ENCODE measurements around the gene CDR2.

The CDR2 gene

DNA sequence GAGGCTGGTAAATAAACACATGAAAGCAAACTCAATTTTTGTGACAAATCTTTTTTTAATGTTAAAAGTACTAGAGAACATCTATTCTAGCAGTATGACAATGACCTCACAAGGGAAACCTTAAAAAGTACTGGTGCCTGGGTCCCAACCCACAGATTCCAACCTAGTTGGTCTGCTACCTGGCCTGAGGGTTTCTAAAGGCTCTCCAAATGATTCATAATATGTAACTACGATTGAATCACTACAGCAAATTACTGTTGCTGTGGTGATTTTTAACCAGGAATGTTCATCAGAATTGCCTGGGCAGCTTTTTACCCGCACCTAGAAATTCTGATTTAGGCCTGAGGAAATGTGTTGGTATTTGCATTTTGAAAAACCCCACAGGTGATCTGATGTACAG, 26.1 kb downstream of the CDR2 start:
- no peak for DNase-seq

DNA sequence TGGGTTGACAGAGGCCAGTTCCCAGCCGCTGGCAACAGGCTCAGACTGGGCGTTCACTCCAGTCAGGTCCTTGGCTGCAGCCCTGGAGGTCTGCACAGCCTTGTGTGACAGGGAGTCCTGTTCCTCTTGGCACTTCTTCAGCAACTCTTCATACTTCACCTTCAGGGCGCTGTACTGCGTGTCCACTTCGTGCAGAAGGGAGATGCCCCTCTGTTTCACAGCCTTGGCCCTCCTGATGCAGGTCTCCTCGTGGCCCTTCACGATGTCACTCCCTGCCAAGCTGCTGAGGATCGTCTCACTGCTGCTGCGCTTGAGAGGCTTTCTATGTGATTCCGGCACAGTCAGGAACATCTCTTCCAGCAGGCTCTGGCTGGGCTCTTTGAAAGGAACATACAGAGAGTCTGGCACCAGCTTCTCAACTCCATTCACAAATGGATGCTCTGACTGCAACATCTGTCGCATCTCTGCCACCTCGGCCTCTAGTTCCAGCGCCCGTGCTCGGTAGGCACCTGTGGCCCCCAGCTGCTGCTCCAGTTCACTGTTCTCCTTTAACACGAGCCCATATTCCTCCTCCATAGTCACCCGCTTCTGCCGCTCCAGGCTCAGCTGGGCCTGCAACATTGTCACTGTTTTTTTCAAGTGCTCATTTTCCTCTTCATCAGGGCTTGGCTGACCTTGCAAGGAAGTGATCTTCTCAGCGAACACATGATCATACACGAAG, 27.2 kb downstream of the CDR2 start:
- DNase-seq = no peak

DNA sequence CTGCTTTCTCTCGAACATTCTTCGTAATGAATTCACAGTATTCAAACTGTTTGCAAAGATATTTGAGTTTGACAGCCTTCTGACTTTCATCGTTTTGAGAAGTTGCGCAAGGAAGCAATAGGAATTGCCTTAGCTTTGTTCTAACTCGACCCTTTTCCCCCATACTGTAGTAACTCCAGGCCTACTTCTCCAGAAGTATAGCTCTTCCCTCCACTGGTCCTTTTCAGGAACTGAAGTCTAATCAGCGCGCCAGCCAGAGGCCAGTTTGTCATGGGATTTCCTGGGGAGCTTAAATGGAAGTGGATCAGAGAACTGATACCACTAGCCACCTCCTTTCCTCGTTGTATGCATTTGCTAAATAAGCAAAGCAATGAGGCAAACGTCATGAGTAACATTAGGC, 27.9 kb downstream of the CDR2 start:
- no peak for DNase-seq

DNA sequence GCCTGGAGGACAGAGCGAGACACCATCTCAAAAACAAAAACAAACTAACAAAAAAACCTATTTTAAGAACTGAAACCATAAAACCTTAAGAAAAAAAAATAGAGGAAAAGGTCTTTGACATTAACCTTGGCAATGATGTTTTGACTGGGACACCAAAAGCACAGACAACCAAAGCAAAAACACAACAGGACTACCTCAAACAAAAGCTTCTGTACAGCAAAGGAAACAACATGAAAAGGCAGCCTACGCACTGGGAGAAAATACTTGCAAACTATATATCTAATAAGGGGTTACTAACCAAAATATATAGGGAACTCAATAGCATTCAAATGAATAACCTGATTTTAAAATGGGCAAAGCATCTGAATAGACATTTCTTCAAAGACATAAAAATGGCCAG, 32.3 kb downstream of the CDR2 start:
- DNase-seq = no peak

DNA sequence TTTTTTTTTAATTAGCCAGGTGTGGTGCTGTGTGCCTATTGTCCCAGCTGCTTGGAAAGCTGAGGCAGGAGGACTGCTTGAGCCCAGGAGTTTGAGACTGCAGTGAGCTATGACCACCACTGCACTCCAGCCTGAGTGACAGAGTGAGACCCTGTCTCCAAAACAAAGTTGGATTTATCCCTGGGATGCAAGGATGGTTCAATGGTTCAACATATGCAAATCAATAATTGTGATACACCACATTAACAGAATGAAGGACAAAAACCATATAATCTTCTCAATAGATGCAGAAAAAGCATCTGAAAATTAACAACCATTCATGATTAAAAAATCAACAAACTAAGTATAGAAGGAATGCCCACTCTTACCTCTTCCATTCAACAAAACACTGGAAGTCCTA, 33.5 kb downstream of the CDR2 start:
- no peak for DNase-seq

DNA sequence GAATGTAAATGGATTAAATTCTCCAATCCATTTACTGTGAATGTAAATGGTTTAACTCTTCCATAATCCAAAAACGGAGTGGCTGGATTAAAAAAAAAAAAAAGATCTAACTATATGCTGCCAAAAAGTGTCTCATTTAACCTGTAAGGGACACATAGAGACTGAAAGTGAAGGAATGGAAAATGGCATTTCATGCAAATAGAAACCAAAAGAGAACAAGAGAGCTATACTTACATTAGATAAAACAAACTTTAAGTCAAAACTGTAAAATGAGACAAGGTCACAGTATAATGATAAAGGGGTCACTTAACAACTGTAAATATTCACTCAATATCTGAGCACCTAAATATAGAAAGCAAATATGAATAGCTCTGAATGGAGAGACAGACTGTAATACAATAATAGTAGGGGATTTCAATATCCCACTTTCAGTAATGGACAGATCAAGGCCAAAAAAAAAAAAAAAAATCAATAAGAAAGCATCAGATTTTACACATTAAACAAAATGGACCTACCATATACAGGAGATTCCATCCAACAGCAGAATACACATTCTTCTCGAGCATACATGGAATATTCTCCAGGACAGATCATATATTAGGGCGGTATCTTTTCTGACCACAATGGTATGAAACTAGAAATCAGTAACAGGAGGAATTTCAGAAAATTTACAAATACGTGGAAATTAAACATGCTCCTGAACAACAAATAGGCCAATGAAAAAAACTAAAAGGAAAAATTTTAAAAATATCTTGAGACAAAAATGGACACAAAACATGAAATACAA, 36.4 kb downstream of the CDR2 start:
- no peak for DNase-seq

DNA sequence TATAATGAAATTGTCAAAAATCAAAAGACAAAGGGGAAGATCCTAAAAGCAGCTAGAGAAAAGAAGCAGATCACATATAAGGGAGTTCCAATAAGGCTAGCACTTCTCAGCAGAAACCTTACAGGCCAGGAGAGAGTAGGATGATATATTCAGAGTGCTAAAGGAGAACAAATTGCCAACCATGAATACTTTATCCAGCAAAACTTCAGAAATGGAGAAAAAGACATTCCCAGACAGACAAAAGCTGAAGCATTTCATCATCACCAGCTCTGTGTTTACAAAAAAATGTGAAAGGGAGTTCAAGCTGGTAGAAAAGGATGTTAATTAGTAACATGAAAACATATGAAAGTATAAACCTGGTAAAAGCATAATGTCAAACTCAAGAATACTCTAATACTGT, 37.4 kb downstream of the CDR2 start:
- DNase-seq = no peak

DNA sequence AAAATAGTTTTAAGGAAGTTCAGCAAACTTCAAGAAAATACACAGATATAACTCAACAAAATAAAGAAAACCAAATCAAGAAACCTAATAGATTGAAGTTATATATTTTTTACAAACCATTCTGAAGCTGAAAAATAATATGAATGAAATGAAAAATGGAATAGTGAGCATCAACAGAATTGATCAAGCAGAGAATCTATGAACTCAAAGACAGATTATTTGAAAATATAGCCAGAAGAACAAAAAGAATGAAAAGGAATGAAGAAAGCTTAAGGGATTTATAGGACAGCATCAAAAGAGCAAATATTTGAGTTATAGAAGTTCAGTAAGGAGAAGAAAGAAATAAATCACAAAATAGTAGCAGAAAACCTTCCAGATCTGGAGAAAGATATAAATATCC, 37.8 kb downstream of the CDR2 start:
- no peak for DNase-seq

DNA sequence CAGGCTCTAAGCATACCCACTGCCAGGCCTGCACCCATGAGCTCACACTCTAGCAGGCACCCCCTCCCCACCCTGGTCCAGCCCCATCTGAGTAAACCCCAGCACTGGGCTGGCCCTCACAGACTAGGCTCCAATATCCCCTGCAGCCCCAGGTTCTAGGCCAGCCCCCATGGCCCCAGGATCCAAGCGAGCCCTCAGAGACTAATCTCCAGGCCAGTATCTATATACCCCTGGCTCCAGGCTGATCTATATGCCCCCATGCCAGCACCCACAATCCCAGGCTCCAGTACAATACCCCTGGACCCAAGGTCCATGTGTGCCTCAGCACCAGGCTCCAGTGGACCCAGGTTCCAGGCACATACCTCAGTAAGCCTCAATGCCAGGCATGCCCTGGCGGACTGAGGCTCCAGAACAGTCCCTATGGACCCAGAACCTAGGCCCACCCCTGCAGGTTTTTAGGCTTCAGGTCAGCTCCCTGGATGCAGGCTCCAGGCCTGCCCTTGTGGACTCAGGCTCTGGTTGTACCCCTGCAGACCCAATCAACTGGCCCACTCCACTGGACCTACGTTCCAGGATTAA, 38.7 kb downstream of the CDR2 start:
- no peak for DNase-seq

DNA sequence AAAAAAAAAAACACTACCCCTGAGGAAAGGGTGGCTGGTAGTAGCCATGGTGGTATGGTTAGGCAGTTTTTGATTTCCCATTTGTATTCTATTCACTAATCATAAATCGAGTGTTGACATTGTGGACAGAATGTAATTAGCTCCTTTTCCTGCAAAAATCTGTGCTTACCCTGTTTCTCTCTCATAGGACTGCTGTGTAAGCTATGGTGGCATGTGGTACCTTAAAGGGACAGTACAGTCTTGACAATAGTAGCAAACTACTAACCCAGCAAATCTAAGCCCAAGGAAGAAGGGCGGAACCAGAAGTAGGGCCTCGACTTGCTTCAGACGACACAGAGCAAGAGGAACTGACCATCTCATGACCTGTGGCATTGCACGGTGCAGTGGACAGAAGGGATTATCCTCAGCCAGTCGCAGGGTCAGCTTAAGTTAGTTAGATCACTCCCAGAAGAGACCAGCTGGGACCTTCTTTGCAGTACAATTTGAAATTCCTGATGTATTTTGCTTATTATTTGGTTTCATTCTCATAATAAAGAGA, 40.9 kb downstream of the CDR2 start:
- no peak for DNase-seq

DNA sequence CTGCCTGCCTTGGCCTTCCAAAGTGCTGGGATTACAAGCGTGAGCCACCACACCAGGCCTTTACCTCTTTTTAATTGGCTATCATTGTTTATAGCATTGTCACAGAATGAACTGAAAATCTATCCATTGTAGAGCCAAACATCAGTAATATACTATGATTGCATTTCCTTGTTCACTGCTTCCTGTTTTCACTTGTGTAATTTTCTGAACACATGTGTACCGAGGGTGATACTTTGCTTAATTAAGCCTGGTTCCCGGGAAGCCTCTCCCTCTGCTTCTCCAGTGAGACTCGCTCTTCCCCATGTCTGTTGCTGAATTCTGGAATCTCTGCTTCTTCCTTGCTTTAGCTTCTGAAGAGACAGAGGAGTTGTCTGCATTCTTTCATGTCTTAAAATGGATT, 44.1 kb downstream of the CDR2 start:
- no peak for DNase-seq

DNA sequence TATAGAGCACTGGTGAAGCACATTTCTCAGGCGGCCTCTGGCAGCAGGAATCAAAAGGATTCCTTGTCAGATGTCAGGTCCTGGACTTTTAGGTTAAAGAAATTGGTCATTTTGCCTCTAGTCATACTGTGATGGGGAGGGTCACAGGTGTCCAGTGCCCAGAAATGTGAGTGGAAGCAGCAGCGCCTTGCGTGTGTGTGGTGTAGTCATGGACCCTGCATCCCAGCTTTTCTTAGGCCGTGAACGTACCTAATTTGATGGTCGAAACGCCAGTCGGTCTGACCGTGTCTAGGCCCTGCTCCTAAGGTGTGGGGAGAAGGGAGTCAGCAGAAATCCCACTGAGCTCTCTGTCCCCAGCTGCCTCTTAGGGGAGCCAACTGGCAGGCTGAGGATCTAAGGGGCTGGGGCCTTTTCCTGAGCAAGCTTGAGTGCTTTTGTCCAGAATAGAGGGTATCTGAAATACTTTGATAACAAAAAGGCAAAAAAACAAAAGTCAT, 45.2 kb downstream of the CDR2 start:
- DNase-seq = no peak

DNA sequence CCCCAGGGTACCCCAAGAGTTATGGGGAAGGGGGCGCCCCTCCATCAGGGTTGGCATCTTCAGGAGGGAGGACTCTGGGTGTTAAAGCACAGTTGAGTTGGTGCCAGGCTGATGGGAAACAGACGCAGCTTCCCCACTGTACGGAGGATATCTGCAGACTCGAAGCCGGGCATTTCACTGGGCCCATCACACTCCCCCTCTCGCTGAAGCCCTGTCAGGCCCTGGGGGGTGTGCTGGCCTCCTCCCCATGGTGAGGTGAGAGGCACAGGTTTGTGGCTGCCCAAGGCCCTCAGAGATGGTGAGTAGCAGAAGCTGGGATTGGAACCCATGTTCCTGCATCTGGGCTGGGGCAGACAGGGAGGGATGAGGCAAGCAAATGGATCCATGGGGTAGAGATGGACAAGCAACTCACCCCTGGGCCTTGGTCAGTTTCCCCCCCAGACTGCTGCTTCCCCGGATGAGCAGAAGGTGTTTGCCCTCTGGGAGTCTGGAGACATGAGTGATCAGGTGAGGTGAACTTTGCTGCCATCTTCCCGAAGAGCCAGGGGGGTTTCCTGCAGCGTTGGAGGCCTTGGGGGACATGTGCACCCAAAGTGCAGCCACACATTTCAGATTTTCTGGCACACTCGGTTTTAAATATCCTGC, 46.2 kb downstream of the CDR2 start:
- DNase-seq = no peak

DNA sequence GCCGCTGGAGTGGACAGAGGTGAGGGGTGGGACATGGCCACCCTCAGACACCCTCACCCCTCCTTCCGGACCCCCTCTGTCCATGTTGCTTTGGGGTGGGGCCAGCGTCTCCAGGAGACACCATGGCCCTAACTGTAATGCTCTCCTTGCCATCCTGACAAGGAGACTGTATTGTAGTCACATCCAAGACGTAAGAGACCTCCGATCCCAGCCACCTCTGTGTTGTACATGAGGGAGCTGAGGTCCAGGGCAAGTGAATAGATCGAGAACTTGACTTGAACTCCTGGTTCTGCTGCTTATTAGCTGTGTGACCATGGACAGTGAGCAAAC, 47.0 kb downstream of the CDR2 start:
- DNase-seq = no peak

DNA sequence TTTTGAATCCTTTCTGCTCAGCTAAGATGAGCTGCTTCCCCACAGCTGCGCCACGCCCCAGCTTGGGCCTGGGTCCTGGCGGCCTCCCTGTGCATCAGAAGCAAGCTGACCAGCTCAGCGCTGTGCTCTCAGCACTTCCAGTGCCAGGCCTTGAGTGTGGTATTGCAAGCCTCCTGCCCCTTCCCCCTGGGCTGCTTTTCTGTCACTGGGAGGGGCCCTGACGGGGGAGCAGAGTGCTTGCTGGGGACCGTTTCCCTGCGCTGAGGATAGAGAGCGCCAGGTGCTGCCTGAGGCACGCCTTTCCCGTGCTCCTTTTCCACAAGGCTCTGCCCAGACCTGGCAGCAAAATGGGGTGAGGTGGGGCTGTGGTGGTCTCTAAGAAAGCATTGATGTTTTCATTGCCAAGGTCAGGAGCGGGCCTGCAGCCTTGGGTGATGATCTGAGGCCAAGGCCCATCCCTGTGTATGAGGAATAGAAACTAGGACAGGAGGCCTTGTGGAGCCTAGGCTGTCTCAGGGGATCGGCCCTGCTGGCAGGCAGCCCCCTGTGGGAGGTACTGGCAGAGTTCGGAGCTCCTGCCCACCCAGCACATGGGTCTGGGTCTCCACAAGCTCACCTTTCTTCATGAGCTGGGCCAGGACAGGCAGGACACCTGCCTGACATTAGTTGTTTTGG, 47.5 kb downstream of the CDR2 start:
- DNase-seq = no peak

DNA sequence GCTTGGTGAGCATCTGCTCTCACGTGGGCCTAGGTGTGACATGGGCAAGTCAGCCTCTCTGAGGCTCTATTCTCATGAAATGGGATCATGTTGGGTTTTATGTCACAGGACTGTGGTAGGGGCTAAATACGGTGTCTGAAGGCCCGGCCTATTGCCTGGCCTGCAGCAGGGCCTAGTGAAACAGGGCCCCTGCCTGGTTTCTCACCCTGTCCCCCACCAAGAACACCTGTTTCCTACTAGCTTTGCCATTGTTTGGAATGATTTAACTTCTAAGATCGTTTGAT, 48.1 kb downstream of the CDR2 start:
- no peak for DNase-seq

DNA sequence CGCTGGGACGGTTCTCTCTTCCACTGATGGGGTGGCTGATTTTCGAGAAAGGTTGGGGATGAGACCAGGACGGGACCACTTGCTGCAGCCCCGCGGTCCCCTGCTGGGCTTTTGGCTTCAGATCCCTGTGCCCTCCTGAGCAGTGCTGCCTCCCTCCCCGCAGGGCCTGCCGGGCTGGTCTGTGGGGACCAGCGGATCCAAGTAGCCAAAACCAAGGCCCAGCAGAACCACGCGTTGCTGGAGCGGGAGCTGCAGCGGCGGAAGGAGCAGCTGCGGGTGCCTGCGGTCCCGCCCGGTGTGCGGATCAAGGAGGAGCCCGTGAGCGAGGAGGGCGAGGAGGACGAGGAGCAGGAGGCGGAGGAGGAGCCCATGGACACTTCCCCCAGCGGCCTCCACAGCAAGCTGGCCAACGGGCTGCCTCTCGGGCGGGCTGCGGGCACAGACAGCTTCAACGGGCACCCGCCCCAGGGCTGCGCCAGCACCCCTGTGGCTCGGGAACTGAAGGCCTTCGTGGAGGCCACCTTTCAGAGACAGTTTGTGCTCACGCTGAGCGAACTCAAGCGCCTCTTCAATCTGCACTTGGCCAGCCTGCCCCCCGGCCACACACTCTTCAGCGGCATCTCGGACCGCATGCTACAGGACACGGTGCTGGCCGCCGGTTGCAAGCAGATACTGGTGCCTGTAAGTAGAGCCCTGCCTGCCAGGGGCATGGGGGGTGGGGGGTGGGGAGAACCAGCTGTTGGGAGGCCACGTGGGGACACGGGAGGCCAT, 48.6 kb downstream of the CDR2 start:
- DNase-seq = no peak

DNA sequence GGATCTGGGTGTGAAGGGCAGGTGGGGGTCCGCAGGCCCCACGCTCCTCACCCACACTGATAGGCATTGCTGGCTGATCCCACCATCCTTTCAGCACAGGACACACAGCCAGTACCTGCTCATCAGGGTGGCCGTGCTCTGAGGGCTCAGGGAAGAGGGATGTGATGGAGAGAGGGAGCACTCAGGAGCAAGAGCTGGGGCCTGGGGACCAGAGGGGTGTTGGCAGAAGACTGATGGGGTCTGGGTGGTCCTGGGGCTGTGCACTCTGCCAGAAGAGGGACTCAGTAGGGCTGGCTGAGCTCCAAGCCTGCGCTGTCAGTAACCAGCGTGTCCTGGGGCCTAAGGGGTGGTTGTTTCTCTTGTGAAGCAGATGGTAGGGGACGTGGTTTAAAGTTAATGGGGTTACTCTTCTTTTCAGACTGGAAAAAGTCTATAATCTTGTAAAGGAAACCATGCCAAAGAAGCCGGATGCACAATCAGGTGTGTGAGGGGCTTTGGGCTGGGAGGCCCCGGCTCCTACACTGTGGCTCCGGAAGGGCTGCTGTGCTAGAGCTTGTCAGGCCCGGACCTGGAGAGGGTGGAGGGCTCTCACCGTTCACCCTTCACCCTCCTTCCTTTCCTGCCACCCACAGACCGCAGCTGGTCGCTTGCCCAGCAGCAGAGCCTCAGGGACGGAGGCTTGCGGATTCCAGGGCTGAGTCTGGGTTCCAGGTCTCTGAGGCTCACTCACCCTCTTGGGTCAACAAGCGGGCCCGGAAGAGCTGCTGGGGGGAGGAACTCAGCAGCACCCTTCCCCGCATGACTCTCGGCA, 49.4 kb downstream of the CDR2 start:
- DNase-seq = no peak

DNA sequence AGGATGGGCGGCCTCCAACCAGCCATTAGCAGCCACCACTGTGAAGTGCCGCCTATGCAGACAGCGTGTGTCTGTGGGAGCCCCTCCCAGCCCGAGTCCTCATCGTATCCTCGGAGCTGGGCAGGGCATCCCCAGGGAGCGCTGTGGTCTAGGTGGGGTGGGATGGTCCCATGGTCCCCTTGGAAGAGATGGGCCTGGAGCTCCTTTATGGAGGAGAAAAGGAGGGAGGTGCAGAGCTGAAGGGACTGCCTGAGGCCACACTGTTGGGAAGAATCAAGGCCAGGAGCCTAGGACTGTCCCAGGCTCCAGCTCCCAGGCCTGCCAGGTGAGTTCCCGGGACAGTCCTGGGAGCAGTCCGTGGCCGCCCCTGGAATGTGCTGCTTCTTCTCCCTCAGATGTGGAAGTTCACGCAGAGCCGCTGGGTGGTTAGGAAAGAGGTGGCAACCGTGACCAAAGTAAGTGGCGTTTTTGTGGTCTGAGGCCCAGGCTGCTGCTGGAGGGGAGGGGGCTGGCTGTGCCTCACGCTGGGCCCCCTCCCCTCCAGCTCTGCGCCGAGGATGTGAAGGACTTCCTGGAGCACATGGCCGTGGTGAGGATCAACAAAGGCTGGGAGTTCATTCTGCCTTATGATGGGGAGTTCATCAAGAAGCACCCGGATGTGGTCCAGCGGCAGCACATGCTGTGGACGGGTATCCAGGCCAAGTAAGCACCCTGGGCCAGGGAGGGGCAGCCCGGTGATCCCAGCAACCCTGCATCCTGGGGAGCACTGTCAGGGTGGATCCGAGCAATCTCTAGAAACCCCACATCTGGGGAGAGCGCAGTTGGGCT, 50.2 kb downstream of the CDR2 start:
- DNase-seq = no peak

DNA sequence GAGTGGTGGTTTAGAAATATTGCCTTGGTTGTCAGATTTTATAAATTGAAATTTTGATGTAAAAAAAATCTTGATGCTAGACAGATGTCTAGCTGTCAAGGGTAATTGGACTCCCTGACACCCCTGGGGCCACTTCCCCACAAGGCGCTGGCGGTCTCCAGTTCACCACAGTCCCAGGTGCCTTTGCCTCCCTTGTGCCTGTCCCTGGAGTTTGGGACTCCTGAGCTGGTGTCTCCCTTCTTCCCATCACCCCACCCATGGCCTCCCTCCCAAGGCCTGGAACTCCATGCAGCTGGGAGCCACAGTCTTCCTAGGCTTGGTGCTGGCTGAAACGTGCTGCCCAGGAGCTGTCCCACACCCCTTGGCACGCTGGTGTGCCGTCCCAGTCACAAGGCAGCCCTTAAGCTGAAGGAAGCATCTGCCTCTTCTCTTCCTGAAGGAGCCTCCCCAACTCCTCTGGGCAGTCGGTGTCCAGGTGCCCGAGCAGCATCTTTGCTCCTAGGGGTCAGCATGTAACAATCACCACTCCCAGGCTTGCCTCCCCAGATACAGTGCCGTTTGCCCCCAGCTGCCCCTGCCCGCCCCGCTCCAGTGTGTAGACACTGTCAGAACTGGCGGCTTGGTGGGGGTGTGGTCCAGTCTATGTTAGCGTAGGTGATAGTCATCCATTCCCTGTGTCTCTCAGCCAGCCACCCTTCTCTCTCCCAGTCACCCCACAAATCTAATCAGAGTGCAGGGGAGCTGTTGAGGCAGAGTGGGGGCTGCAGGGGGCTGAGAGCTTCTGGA, 51.1 kb downstream of the CDR2 start:
- no peak for DNase-seq
